HCT116 (cell line): Measurements from ENCODE around the gene RAMP3. TPM values are rescaled to one million over a fixed set of nuclear protein-coding genes. Genes with fewer than 3 reads are reported as not detected.

Experiments used
- ATAC-seq: fragments of 200-7000 bp; cut with Tn5 transposase; 2 replicates; pipeline ENCODE4 v1.9.1; 2020; ENCODE audit warnings: mild to moderate bottlenecking, moderate library complexity
- BruUV-seq: library from RNA; stranded (reverse); fragments of 400-500 nt; replicated peaks from 2 replicates; lab custom pipeline; 2021; lab: Mats Ljungman, UMichigan
- CTCF ChIA-PET: fragments of 300-600 bp; sonication (Branson Sonifier 250); formaldehyde crosslinking; loops from one replicate; lab custom pipeline; 2021; ENCODE audit warnings: antibody characterized with exemption; lab: Charles Lee
- POLR2A ChIA-PET: fragments of 300-600, 350-600 bp; sonication (Branson Sonifier 250); formaldehyde crosslinking; loops from one replicate; lab custom pipeline; 2021; ENCODE audit warnings: antibody characterized with exemption; lab: Charles Lee
- RAD21 ChIA-PET, 2 experiments: fragments of 300-600 bp; sonication (Branson Sonifier 250); formaldehyde crosslinking; loops; one replicate each; lab custom pipeline; 2023; ENCODE audit warnings: low total read pairs in 2 of 2; ENCODE audit not compliant: uncharacterized antibody in 2 of 2, unreplicated experiment in 2 of 2, low non-redundant PET in 1 of 2; lab: Charles Lee
- DNase-seq: peaks from one replicate; pipeline ENCODE4 v3.0.0-alpha.2; 2010; ENCODE audit warnings: low read depth, low spot score
- H2AFZ ChIP-seq: fragments of 200-600 bp; shearing (Covaris generic), sonication (generic); 2 replicates; pipeline ENCODE4 v1.6.1; 2017; ENCODE audit warnings: low read depth, mixed run types, mixed read lengths, antibody characterized with exemption, low read length; ENCODE audit not compliant: poor library complexity, severe bottlenecking
- H3K27ac ChIP-seq: 2 replicates; pipeline ENCODE4 v1.5.1; 2012; ENCODE audit warnings: low read depth, low read length
- H3K27me3 ChIP-seq: fragments of 200-600 bp; sonication (generic); 2 replicates; pipeline ENCODE4 v1.6.1; 2016; ENCODE audit warnings: mixed run types, low read length, mixed read lengths; ENCODE audit not compliant: insufficient read depth
- H3K36me3 ChIP-seq, 2 experiments: fragments of 200-500 bp in 1 of 2; fragments of 200-600 bp in 1 of 2; sonication (Bioruptor generic) in 1 of 2; sonication (generic) in 1 of 2; 2 replicates each; pipeline versions ENCODE4 v1.5.1 to v1.6.1; 2014 to 2016; ENCODE audit warnings: low read length in 2 of 2, inconsistent platforms in 1 of 2, mixed read lengths in 1 of 2, mixed run types in 1 of 2; ENCODE audit not compliant: insufficient read depth in 2 of 2, control insufficient read depth in 1 of 2
- H3K4me1 ChIP-seq, 2 experiments: fragments of 200-600 bp in 1 of 2; sonication (generic) in 1 of 2; 2 replicates each; pipeline versions ENCODE4 v1.5.1 to v1.6.1; 2012 to 2017; ENCODE audit warnings: low read length in 2 of 2, inconsistent platforms in 1 of 2, mild to moderate bottlenecking in 1 of 2, mixed read lengths in 1 of 2, mixed run types in 1 of 2, moderate library complexity in 1 of 2; ENCODE audit not compliant: insufficient read depth in 2 of 2, control insufficient read depth in 1 of 2
- H3K4me2 ChIP-seq: fragments of 200-600 bp; sonication (generic); 2 replicates; pipeline ENCODE4 v1.6.1; 2017; ENCODE audit warnings: mixed run types, low read length, mixed read lengths
- H3K4me3 ChIP-seq, 2 experiments: fragments of 200-600 bp in 1 of 2; sonication (generic) in 1 of 2; replicated peaks in 1 of 2; 2 replicates each; pipeline ENCODE4 v1.5.1; 2011 to 2016; ENCODE audit warnings: low read length in 2 of 2, control low read depth in 1 of 2, low read depth in 1 of 2, mild to moderate bottlenecking in 1 of 2, mixed read lengths in 1 of 2, mixed run types in 1 of 2
- H3K79me2 ChIP-seq: fragments of 200-600 bp; sonication (generic); 2 replicates; pipeline ENCODE4 v1.6.1; 2017; ENCODE audit warnings: mild to moderate bottlenecking, mixed run types, low read length, moderate library complexity, mixed read lengths; ENCODE audit not compliant: insufficient read depth
- H3K9ac ChIP-seq: fragments of 200-600 bp; sonication (generic); 2 replicates; pipeline ENCODE4 v1.6.1; 2016; ENCODE audit warnings: low read length, mixed read lengths
- H3K9me2 ChIP-seq: fragments of 200-600 bp; sonication (generic), shearing (Covaris generic); 2 replicates; pipeline ENCODE4 v1.6.1; 2017; ENCODE audit warnings: mixed run types, mild to moderate bottlenecking, moderate library complexity; ENCODE audit not compliant: insufficient read depth
- H3K9me3 ChIP-seq, 2 experiments: fragments of 200-500 bp in 1 of 2; fragments of 200-600 bp in 1 of 2; sonication (Bioruptor generic) in 1 of 2; sonication (generic) in 1 of 2; 2 replicates each; pipeline ENCODE4 v1.6.1; 2014 to 2017; ENCODE audit warnings: low read length in 2 of 2, mixed read lengths in 2 of 2, inconsistent platforms in 1 of 2, low read depth in 1 of 2, mild to moderate bottlenecking in 1 of 2, mixed run types in 1 of 2, moderate library complexity in 1 of 2; ENCODE audit not compliant: control insufficient read depth in 1 of 2, insufficient read depth in 1 of 2
- H4K20me1 ChIP-seq: fragments of 200-600 bp; sonication (generic), shearing (Covaris generic); 2 replicates; pipeline ENCODE4 v1.6.1; 2017; ENCODE audit warnings: mixed run types, mild to moderate bottlenecking, moderate library complexity; ENCODE audit not compliant: insufficient read depth
- CBX3 ChIP-seq: IDR thresholded peaks from 2 replicates; pipeline ENCODE4 v1.6.1; 2012; ENCODE audit warnings: low read depth
- ELF1 ChIP-seq: IDR thresholded peaks from 2 replicates; pipeline ENCODE4 v1.6.1; 2012; ENCODE audit warnings: low read depth, borderline replicate concordance
- EZH2phosphoT487 ChIP-seq: fragments of 200-600 bp; IDR thresholded peaks from 2 replicates; pipeline ENCODE4 v1.6.1; 2018; ENCODE audit warnings: antibody characterized with exemption, borderline replicate concordance
- FOSL1 ChIP-seq: IDR thresholded peaks from 2 replicates; pipeline ENCODE4 v1.6.1; 2012; ENCODE audit warnings: low read depth
- POLR2A ChIP-seq: IDR thresholded peaks from 2 replicates; pipeline ENCODE4 v1.7.0; 2011; ENCODE audit warnings: borderline replicate concordance; ENCODE audit not compliant: insufficient read depth, insufficient read length; ENCODE audit errors: extremely low read depth
- POLR2AphosphoS5 ChIP-seq: IDR thresholded peaks from 2 replicates; pipeline ENCODE4 v1.6.1; 2011; ENCODE audit warnings: mild to moderate bottlenecking, low read depth, low read length, moderate library complexity
- RAD21 ChIP-seq: IDR thresholded peaks from 2 replicates; pipeline ENCODE4 v1.6.1; 2012; ENCODE audit warnings: low read depth, mild to moderate bottlenecking
- SP1 ChIP-seq: IDR thresholded peaks from 2 replicates; pipeline ENCODE4 v1.6.1; 2012; ENCODE audit warnings: low read depth
- SRF ChIP-seq: IDR thresholded peaks from 2 replicates; pipeline ENCODE4 v1.6.1; 2012; ENCODE audit warnings: low read depth
- TCF7L2 ChIP-seq: IDR thresholded peaks from 2 replicates; pipeline ENCODE4 v1.7.0; 2011; ENCODE audit warnings: borderline replicate concordance, inconsistent platforms; ENCODE audit not compliant: insufficient read depth, insufficient read length; ENCODE audit errors: extremely low read depth
- ZFX ChIP-seq: fragments of 450-650 bp; IDR thresholded peaks from 2 replicates; pipeline ENCODE4 v1.6.1; 2017
- ZNF274 ChIP-seq: fragments of 200-500 bp; sonication (Bioruptor generic); IDR thresholded peaks from 2 replicates; pipeline ENCODE4 v1.6.1; 2014; ENCODE audit warnings: mild to moderate bottlenecking, low read depth, low read length, inconsistent platforms
- intact Hi-C: fragments of 100-400 bp; cut with micrococcal nuclease; formaldehyde crosslinking; loops from 2 replicates; pipeline ENCODE4 v1.10.0; 2022
- total RNA-seq: library from RNA; stranded (reverse); gene quantifications from one replicate; pipeline ENCODE4 v1.2.1, GENCODE V29; 2021; ENCODE audit not compliant: unreplicated experiment
- TF ChIP-seq, protein P1 (sequence below), 3 experiments: fragments of 200-600 bp in 1 of 3; sonication (generic) in 1 of 3; IDR thresholded peaks in 2 of 3; conservative IDR thresholded peaks in 1 of 3; 2 replicates each; pipeline ENCODE4 v1.5.1; 2012 to 2017; ENCODE audit warnings: low read depth in 2 of 3, low read length in 2 of 3, antibody characterized with exemption in 1 of 3, borderline replicate concordance in 1 of 3, control low read depth in 1 of 3, mild to moderate bottlenecking in 1 of 3, mixed read lengths in 1 of 3, mixed run types in 1 of 3, moderate library complexity in 1 of 3; ENCODE audit not compliant: insufficient read depth in 1 of 3
- TF ChIP-seq, protein P2 (sequence below): IDR thresholded peaks from 2 replicates; pipeline ENCODE4 v1.6.1; 2011; ENCODE audit warnings: mild to moderate bottlenecking, low read length, moderate library complexity; ENCODE audit not compliant: insufficient replicate concordance; ENCODE audit errors: extremely low read depth

RAMP3 gene
- total RNA-seq, 1 experiment from 2014 or later: not detected

GRCh38 chr7:45108863-45109262, 48.7 kb upstream of the RAMP3 start:
- no peak overlapping the region for H3K27ac ChIP-seq
- ChIA-PET CTCF (no interaction called here), POLR2A (no interaction called here), RAD21 (no interaction called here)
- peaks cover 49 to 56% of the 10 kb centered on the region in 2 experiments for H3K36me3 ChIP-seq
- TF ChIP-seq, protein P1, sequence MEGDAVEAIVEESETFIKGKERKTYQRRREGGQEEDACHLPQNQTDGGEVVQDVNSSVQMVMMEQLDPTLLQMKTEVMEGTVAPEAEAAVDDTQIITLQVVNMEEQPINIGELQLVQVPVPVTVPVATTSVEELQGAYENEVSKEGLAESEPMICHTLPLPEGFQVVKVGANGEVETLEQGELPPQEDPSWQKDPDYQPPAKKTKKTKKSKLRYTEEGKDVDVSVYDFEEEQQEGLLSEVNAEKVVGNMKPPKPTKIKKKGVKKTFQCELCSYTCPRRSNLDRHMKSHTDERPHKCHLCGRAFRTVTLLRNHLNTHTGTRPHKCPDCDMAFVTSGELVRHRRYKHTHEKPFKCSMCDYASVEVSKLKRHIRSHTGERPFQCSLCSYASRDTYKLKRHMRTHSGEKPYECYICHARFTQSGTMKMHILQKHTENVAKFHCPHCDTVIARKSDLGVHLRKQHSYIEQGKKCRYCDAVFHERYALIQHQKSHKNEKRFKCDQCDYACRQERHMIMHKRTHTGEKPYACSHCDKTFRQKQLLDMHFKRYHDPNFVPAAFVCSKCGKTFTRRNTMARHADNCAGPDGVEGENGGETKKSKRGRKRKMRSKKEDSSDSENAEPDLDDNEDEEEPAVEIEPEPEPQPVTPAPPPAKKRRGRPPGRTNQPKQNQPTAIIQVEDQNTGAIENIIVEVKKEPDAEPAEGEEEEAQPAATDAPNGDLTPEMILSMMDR (IDR thresholded peaks at IDR 0.05 in 2 of 3, conservative IDR thresholded peaks at IDR 0.05 in 1 of 3; ENCODE audit: borderline replicate concordance in 1 of 3, insufficient read depth in 1 of 3, low read depth in 2 of 3, low read length in 2 of 3): no peak
- TF ChIP-seq POLR2A (no peak), CBX3 (no peak), POLR2AphosphoS5 (no peak), SP1 (no peak), FOSL1 (no peak), ELF1 (no peak), SRF (no peak), EZH2phosphoT487 (no peak), ZNF274 (no peak), ZFX (no peak), RAD21 (no peak), TCF7L2 (no peak)
- TF ChIP-seq, protein P2, sequence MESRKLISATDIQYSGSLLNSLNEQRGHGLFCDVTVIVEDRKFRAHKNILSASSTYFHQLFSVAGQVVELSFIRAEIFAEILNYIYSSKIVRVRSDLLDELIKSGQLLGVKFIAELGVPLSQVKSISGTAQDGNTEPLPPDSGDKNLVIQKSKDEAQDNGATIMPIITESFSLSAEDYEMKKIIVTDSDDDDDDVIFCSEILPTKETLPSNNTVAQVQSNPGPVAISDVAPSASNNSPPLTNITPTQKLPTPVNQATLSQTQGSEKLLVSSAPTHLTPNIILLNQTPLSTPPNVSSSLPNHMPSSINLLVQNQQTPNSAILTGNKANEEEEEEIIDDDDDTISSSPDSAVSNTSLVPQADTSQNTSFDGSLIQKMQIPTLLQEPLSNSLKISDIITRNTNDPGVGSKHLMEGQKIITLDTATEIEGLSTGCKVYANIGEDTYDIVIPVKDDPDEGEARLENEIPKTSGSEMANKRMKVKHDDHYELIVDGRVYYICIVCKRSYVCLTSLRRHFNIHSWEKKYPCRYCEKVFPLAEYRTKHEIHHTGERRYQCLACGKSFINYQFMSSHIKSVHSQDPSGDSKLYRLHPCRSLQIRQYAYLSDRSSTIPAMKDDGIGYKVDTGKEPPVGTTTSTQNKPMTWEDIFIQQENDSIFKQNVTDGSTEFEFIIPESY: no peak
- intact Hi-C loops: no loop called here
- no peak overlapping the region for H3K4me2 ChIP-seq
- DNase-seq (no peak), ATAC-seq (no peak)
- BruUV-seq: no TSS peak
- H2AFZ ChIP-seq: no peak overlapping the region
- no peak overlapping the region for H3K4me3 ChIP-seq
- H3K4me1 ChIP-seq: peaks cover 11 to 13% of the 10 kb centered on the region in 2 experiments
- no peaks in the 10 kb centered on the region for H3K9me3 ChIP-seq
- peaks cover 13% of the 10 kb centered on the region for H4K20me1 ChIP-seq
- no peaks in the 10 kb centered on the region for H3K9me2 ChIP-seq
- no peak overlapping the region for H3K9ac ChIP-seq
- peaks cover 77% of the 10 kb centered on the region for H3K79me2 ChIP-seq
- H3K27me3 ChIP-seq: no peaks in the 10 kb centered on the region
